Stimulated activated CD4-positive, alpha-beta T cell treated with anti-CD3 and anti-CD28 coated beads, Interleukin-2, amount 100 ng/mL, for 24 hours (primary cell): ENCODE measurements around the gene SLC6A7.
A peak's percentile ranks its signal among the peaks of the same experiment; 100 is the strongest.

Experiments used
- DNase-seq, 2 donors: peaks; one replicate each; pipeline ENCODE4 v3.0.0-alpha.2; 2020

SLC6A7 gene

DNA sequence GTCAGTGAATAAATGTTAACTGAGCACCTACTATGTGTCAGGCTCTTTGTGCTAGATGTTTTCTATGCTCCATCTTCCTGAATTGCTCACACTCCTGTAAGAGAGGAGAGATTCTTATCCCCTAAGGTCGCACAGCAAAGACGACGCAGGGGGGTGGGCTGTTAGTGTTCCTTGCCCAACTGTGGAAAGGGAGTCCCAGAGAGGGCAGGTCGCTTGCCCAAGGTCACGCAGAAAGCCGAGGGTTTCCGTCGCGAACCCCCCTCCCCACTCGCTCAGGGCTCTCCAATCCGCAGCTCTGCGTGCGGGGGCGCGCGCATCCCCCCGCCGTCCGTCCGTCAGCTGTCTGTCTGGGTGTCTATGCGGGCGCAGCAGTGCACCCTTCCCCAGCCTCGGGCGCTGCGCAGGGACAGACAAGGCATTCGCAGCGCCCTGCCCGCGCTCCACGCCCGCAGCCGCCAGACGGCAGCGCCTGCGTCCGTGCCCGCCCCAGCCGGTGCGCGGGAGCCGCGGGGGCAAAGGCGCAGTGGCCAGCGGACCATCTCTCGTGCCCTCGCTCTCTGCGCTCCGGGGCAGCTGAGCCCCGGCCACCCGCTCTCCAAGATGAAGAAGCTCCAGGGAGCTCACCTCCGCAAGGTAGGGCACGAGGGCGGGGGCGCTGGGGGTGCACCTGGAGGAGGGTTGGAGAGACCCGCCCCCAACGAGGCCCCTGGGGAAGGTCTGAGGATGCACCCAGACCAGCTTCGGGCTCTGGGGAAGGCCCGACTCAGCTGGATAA is at the start of gene SLC6A7:
Gene SLC6A7 (plus strand): TSS at position 335 of the 775 bp plus-strand sequence. CDS start 266 bp downstream, at position 601.
- no peak for DNase-seq

DNA sequence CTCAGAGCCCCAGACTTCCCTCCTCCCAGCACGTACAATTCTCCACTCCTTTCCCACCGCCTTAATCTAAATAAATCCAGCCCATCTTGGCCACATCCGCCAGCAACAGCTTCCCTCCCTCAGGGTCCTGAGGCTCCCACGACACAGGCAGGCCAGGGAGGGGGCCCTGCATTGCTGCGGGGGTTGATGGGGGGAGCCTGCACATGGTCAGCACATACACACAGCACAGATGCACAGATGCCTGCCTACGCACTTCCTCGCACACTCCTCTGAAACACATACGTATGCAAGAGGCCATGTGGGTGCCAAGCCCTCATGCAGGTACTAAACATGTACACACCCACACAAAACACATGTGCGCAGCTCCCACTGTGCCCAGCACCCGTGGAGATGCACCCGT is 49.0 kb upstream of the SLC6A7 start:
- no peak for DNase-seq

DNA sequence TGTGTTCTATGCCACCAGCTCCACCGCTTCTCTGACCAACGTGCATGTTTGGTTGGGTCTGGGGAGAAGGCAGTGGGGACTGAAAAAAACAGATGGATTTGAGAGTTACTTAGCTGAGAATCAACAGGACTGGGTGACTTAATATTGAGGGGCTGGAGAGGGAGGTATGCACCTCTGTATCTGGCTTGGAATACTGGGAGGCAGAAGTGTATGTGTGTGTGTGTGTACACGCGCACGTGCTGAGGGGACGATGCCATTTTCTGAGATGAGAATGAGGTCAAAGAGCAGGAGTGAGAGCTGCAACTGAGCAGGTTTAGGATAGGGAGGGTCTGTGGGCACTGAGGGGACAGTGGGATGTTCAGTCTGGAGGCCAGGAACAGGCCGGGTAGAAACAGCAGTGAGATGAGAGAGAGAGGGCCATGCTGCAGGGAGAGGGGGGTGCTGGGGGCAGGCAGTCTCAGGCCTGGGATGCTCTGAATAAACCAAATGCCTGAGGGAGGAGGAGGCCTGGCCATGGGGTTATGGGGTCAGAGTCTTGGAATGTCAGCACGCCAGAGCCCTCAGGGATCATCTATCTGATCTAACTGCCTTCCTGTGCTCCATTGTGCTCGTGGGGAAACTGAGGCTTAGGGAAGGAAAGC is 48.2 kb upstream of the SLC6A7 start:
- no peak for DNase-seq

DNA sequence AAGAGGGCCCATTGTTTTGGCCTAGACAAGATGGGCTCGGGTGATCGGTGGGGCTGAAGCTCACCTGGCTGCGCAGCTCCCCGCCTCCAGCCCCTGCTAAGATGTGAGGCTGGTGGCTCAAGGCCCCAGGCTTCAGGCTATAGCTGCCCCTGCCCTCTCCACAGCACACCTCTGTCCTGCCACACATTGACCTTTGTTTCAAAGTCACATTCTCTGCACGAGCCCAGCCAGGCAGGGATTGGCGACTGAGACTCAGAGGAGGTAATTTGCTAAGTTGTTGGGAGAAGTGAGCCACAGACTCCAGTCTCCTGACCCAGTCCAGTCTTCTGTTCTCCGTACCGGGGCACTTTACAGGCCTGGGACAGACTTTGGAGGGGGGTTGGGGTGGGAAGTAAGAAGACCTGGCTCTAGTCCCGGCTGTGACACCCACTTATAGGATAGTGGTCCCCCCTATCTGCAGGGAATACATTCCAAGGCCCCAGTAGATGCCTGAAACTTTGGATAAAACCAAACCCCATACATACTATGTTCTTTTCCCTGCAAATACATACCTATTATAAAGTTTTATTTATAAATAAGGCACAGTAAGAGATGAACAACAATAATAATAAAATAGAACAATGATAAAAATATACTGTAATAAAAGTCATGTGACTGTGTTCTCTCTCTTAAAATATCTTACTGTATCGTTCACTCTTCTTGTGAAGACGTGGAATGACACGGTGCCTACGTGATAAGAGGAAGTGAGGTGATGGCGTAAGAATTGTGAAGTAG is 47.5 kb upstream of the SLC6A7 start:
- DNase-seq, result no peak

DNA sequence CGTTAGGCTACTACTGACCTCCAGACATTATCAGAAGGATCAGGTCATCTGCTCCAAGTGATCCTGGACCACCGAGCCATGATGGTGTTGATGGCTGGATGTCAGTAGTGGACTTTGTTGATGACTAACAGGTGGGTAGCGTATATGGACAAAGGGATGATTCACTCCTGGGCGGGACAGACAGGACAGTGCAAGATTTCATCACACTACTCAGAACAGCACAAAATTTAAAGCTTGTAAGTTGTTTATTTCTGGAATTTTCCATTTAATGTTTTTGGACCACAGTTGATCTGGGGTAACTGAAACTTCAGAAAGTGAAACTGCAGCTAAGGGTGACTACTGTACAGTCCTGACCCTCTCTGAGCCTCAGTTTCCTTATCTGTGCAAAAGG is 46.9 kb upstream of the SLC6A7 start:
- DNase-seq, result no peak

DNA sequence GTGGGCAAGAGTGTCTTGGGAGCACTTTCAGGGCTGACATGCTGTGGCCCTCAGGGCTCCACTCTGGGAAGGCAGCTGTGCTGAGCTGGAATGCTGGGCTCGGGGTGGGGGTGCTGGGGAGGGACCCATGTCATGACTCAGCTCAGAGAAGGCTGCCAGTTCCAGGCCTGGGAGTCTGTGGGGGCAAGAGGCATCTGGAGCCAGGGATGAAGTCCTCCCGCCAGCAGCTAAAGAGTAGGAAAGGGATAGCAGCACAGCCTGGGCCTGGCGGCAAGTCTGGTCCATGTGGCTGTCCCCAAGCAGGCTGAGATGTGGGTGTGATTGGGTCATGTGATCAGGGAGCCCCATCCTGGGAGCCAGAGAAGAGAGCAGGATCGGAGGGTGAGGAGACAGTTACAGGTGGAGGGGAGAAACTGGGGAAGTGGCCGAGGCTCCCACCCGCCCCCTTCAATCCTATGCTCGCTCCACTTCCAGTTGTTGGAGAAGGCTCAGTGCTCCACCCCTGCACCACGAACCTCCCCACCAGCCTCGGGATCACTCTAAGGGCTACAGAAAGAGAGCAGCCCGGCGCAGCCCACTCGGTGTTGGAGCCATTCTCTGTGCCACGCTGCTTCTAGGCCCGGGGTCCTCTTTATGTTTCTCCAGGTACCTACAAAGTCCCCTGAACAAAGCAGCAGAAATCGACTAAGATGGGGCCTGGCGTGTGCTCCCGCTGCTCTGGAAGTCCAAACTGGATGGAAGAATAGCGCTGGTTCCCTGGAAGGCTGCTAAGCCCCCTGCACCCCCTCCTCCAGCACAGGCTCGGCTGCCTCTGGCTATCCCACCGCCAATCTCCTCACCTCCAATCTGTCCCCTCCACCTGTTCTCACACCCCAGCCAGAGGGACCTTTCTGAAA is 46.3 kb upstream of the SLC6A7 start:
- no peak for DNase-seq

DNA sequence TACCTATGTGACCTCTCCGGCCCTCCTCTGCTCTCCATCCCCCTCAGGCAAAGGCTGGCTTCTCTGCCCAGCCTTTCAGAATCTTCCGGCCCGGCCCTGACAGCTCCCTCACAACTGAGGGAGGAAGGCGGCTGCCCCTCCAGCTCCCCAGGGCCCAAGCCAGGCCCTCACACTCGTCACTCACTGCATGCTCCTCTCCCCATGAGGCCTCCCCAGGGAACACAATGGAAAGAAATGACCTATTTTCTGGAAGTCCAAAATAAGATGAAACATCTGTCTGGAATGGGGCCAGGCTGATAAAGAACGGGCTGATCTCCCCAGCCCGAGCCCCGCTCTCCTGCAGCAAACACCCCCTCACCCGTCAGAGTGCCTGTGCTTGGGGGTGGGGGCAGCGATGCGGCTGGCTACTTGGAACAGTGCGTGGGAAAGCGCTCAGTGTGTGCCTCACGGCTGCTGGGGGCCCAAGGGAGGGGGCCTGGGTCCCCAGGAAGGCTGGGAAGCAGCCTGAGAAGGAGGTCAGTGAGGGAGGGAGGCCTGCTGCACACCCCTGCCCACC is 45.5 kb upstream of the SLC6A7 start:
- no peak for DNase-seq

DNA sequence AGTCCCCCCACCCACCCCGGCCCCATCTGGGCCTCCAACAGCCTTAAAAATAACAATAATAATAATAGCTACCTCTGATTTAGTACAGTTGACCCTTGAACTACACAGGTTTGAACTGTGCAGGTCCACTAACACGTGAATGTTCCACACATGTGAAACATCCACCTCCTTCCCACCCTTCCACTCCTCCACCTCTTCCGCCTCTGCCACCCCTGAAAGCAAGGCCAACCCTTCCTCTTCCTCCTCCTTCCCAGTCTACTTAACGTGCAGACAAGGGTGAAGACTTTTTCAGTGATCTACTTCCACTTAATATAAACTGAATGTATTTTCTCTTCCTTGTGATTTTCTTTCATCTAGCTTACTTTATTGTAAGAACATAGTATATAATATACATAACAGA is 45.0 kb upstream of the SLC6A7 start:
- DNase-seq, result no peak

DNA sequence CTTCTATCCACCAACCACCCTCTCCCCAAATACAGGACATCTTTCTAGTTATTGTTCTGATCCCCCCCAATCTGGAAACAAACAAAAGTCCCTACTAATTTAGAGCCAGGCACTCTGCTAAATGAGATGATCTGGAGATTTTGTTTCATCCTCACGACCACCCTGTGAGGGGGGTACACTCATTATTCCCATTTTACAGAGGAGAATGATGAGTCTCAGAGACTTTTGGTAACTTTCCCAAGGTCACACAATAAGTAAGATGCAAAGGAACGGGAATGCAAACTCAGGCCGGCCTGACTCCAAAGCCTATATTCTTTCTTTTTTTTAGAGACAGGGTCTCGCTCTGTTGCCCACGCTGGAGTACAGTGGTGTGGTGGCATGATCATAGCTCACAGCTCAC is 43.6 kb upstream of the SLC6A7 start:
- no peak for DNase-seq

DNA sequence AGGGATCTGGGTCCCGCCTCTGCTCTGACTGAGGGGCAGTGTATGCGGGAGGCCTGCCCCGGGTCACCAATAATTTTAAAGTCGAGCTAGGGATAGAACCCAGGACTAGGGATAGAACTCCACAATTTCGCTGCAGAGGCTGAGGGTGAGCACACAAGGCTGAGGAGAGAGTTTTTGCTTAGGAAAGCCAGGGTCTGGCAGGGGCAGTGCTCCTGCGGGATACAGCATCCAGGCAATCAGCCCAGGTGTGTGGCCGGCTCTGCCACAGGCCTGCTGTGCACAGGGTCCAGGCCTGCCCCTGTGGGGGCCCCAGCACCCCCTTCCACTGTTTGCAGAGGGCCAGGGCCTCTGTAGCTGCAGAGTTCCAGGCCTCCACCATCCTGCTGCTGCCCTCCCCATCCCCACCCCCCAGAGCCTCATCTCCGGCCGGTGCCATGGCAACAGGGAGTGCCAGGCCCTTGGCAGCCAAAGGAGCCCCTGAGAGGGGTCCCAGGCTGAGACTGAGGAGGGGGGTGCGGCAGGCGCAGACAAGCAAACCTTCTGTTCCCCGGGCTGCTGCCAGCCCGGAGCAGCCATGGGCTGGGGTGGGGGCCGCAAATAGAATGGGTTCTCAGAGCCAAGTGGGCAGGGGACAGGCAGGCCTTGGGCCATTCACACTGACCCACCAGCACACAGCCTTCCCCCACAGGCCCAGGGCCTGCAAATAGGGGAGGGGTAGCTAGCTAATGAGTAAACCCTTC is 42.8 kb upstream of the SLC6A7 start:
- DNase-seq, result no peak

DNA sequence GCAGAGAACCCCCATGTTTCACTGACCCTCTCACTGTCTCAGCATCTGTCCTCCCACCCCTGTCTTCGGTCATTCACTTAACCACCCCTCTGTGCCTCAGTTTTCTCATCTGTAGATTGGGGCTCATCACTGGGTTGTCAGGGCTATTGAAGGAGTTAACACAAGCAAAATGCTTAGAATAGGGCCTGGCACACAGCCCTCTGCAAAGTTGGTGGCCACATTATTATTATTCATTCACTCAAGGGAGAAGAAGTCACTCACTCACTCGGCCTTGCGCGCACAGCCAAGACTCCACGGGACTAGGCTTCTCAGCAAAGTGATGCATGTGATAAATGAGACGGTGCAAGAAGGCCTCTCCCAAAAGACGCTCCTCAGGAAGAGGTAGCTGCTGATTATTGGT is 42.2 kb upstream of the SLC6A7 start:
- DNase-seq, result no peak

DNA sequence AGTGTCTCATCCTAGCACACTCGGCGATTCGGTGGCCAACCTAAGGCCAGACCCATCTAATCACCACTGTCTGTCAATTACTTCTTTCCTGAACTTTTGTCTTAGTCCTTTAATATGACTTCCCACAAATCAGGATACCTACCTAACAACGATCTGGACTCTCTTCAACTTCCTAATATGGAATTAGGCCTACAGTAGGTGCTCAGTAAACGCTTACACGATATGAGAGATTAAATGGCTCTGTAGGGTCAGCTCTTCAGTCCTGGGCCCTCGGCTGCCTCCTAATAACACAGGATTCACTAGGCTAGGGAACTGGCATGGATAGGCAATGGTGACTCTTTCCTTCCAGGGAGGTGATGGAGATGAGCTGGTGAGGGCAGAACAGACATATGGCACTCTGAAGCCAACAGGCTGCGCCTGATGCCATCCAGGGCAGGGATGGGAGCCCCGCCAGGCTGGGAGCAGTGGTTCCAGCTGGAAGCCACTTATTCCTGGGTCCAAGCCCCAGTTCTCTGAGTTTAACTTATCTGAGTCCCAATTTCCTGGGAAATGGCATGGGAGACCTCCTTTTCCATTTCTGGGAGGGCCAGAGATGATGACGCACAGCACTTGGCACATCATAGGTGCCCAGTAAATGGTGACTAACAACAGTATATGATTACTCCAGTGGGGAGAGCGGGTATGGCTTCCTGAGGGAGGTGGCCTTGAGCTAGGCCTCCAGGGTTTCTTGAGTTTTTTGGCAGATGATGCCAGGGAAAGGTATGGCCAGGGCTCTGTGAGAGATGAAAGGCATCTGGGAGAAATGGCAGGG is 41.5 kb upstream of the SLC6A7 start:
- no peak for DNase-seq

DNA sequence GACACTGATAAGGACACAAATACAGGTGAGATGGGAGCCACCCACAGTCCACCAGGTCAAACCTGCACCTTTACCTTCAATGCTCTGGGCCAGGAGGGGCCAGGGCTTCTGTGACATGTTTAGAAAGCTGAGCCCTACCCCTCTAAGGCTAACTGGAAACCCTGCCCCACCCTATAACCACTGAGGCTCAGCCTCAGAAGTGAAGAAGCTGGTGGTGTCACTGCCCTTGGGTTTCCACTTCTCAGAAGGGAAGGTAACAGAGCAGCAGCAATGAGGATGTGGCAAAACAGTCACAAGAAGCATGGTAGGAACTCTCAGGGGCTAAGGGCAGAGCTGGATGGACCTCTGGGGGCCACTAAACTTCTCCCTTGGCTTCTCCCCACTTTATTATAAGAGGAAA is 40.2 kb upstream of the SLC6A7 start:
- DNase-seq, result no peak

DNA sequence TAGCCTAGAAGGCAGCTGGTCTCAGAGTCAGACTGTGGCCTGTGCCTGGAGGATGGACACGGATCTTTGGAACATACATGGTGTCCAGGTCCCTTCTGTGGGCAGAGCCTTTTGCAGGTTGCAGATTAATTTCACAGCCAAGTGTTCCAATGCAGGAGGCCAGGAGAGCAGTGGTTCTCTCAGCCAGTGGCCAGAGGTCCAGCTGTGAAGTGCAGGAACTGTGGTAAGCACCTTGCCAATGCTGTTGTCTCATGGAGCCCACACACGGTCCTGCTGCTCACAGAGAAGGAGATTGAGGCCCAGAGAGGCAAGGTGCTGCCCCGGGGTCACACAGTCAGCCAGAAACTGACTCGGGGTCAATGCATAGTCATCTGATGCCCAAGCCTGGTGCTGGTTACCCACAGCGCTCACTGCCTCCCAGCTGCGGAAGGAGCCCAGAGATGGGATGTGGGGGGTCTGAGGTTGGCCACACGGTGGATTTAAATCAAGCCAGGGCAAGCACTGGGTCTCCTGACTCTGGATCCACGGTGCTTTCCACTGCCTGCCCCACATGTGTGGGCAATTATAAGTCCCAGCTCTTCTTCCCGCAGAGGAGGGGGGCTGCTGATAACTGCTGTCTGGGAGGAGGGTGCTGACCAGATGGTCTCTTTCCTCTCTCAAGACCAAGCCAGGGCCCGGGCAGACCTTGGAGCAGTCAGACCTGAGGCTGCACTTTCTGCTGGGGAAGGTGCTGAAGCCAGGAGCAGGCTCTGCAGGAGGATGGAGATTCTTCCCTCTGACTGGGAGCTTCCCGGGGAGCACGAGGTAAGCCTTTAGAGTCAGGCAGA is 37.0 kb upstream of the SLC6A7 start:
- no peak for DNase-seq

DNA sequence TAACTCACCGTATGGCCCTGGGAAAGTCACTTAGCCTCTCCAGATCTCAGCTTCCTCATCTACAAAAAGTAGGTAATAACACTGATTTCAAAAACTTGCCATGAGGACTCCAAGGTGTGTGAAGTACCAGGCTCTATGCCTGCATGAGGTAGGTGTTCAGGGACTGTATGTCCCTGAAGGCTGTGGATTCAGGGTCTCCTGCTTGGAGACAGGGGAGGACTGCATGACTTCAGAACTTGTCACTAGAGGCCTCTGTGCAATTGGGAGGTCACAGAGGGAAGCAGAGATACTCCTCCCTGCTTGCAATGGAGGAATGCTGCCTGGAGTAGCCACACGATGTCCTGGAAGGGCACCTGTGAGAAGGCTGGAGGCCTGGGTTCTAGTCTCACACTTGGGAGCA is 36.4 kb upstream of the SLC6A7 start:
- DNase-seq, result no peak

DNA sequence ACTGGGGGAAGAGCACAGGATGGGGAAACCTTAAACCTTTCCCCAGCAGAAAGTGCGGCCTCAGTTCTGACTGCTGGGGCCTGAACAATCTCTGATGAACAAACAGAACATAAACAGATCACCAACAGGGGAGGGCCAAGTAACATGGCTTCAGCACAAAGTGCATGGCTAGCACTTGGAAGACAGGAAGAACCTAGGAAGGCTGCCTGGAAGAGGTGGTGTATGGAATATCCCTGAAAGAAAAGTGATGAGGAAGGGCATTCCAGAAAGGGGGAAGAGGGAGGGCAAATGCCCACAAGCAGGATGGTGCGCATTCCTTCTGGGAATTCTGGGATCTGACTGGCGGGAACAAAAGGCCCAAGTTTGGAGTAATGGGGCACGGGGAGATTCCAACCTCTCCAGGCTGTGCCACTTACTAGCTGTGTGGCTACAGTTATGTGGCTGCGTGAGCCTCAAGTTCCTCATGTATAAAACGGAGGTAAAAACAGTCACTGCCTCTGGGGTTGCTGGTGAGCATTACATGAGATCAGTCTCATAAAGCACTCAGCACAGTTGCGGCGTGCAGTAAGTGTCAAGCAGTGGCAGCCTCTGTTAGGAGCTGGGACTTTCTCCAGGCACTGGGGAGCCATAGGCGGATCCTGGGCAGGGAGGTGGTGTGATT is 35.8 kb upstream of the SLC6A7 start:
- DNase-seq, result no peak

DNA sequence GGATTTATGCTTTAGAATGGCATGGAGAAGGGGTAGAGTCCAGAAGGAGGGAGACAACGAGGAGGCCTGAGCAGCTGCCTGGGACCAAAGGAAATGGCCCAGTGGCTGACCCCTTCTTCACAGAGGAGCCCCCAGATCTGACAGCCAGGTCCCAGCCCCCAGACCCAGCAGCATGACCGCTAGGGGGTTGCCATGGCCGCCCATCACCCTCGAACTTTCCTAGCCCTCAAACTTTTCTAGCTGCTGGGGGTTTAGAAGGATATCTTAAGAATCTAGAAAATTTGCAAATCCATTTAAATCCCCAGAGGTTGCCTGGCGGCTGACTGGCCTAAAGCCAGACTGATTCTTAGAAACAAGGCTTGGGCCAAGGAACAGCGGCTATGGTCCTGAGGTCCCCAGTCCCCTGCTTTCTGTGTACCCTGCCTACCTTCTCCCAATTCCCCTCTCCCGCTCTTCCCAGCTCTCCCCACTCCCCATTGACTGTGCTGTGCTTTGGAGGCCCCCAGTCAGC is 35.2 kb upstream of the SLC6A7 start:
- no peak for DNase-seq

DNA sequence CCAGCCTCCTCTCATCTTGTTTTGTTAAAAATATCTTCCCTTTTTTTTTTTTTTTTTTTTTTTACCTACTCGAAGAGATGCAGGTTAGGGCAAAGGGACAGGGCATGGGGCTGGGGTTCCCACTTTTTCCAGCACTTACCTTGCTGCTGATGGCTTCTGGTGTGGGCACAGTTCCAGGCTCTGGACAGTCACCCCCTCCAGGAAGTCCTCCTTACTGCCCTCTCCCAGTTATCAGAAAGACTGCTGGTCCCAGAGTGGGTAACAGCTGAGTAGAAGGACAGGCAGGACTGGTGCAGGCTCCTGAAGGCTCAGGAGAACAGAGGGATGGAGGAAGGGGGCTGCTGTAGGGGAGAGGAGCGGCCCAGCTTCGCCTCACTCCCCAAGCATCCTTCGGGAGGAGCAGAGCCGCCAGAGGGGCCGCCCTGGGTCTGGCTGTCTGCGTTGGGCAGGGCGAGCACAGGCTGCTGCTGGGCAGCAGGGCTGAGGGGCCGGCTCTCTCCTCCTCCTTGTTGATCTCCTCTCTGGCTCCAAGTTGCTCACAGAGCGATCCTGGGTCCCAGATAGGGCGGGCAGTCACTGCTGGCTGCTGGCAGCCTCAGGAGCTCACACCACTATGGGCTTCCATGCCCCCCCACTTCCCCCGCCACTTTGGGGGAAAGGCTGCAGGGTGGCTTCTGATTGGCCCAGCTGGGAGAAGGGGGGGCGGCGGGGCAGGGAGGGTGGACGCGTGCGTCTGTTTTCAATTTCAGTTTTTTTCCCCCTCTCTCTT is 34.4 kb upstream of the SLC6A7 start, which contains the start of gene PDGFRB:
Gene PDGFRB (minus strand): TSS at position 588 of the 769 bp plus-strand sequence. CDS start 18,798 bp downstream, outside the sequence.
- DNase-seq, result peak; percentile 32 to 33
